ENCODE measurements around the gene OR6S1.

Gene OR6S1

DNA sequence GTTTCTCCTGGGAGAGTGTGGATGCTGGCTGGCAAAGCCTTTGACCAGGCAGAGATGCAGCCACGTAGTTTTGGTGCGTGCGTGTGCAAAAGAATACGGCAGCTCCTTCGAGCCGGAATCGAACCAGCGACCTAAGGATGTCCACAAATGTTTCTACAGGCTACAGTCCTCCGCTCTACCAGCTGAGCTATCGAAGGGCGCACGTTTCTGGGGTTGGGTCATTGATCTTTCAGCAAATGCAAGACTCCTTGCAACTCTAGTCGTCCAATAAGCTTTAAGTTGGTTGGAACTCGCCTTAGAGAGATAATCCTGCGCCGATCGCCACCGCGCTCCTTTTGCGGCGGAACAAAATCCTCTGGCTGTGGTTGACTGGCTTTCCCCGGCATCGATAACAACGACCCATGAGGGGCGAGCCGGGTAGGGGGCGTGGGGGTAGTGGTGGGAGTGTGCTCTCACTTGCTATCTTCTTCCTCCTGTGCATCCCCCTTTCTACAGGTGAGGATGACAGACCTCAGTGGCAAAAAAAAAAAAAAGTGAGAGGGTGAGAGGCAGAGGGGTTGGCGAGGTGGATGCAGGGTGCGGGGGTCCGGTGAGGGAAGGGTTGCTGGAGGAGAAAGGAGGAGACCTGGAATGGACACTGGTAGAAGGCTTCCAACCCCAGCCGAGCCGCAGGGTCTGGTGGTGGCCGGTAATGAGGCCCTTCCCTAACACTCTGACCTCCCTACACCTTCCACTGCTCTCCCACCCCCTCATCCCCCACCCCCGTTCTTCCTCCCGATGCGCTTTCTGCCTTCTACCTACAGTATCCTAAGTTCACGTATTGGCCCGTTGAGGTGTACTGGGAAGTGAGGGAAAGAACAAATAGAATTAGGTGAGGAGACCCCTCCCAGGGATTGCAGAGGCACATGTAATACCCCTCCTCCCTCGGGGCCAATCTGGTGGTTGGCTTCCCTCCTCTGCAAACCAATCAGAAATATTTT lies 11.8 kb upstream of the OR6S1 start (continued):
- no peak for TF ChIP-seq ZNF555 (tag by site-specific recombination; conservative IDR thresholded peaks at IDR 0.05)
- TF ChIP-seq ZBTB8A (tag by site-specific recombination; IDR thresholded peaks at IDR 0.05), result peak; percentile 93
- TF ChIP-seq ZNF350 (tag by site-specific recombination; IDR thresholded peaks at IDR 0.05), result no peak
- peak; percentile 44; the same call in 1 of the 2 replicates for TF ChIP-seq ZNF366 (tag by site-specific recombination; conservative IDR thresholded peaks at IDR 0.05)
- no peak for TF ChIP-seq ZNF473 (tag by site-specific recombination; IDR thresholded peaks at IDR 0.05)
- TF ChIP-seq, protein P1, sequence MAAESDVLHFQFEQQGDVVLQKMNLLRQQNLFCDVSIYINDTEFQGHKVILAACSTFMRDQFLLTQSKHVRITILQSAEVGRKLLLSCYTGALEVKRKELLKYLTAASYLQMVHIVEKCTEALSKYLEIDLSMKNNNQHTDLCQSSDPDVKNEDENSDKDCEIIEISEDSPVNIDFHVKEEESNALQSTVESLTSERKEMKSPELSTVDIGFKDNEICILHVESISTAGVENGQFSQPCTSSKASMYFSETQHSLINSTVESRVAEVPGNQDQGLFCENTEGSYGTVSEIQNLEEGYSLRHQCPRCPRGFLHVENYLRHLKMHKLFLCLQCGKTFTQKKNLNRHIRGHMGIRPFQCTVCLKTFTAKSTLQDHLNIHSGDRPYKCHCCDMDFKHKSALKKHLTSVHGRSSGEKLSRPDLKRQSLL (tag by site-specific recombination; IDR thresholded peaks at IDR 0.05), result 0 out of 2 replicates have a peak, but pooled peaks have one; percentile 14
- TF ChIP-seq, protein P2, sequence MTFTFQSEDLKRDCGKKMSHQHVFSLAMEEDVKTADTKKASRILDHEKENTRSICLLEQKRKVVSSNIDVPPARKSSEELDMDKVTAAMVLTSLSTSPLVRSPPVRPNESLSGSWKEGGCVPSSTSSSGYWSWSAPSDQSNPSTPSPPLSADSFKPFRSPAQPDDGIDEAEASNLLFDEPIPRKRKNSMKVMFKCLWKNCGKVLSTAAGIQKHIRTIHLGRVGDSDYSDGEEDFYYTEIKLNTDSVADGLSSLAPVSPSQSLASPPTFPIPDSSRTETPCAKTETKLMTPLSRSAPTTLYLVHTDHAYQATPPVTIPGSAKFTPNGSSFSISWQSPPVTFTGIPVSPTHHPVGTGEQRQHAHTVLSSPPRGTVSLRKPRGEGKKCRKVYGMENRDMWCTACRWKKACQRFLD (tag by site-specific recombination; IDR thresholded peaks at IDR 0.05), result no peak
- no peak for TF ChIP-seq ZNF184 (tag by site-specific recombination; IDR thresholded peaks at IDR 0.05)
- TF ChIP-seq, protein P3, sequence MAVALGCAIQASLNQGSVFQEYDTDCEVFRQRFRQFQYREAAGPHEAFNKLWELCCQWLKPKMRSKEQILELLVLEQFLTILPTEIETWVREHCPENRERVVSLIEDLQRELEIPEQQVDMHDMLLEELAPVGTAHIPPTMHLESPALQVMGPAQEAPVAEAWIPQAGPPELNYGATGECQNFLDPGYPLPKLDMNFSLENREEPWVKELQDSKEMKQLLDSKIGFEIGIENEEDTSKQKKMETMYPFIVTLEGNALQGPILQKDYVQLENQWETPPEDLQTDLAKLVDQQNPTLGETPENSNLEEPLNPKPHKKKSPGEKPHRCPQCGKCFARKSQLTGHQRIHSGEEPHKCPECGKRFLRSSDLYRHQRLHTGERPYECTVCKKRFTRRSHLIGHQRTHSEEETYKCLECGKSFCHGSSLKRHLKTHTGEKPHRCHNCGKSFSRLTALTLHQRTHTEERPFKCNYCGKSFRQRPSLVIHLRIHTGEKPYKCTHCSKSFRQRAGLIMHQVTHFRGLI (tag by site-specific recombination; IDR thresholded peaks at IDR 0.05), result peak; percentile 25; the same call in 1 of the 2 replicates
- TF ChIP-seq EGR2 (tag by site-specific recombination; IDR thresholded peaks at IDR 0.05; ENCODE audit: low read depth), result peak; percentile 37; the same call in 1 of the 2 replicates
- TF ChIP-seq MZF1 (tag by site-specific recombination; IDR thresholded peaks at IDR 0.05; ENCODE audit: borderline replicate concordance), result no peak
- TF ChIP-seq, protein P4, sequence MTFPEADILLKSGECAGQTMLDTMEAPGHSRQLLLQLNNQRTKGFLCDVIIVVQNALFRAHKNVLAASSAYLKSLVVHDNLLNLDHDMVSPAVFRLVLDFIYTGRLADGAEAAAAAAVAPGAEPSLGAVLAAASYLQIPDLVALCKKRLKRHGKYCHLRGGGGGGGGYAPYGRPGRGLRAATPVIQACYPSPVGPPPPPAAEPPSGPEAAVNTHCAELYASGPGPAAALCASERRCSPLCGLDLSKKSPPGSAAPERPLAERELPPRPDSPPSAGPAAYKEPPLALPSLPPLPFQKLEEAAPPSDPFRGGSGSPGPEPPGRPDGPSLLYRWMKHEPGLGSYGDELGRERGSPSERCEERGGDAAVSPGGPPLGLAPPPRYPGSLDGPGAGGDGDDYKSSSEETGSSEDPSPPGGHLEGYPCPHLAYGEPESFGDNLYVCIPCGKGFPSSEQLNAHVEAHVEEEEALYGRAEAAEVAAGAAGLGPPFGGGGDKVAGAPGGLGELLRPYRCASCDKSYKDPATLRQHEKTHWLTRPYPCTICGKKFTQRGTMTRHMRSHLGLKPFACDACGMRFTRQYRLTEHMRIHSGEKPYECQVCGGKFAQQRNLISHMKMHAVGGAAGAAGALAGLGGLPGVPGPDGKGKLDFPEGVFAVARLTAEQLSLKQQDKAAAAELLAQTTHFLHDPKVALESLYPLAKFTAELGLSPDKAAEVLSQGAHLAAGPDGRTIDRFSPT (tag by site-specific recombination; IDR thresholded peaks at IDR 0.05), result no peak
- TF ChIP-seq ZNF24 (tag by site-specific recombination; IDR thresholded peaks at IDR 0.05), result peak; percentile 92
- TF ChIP-seq ZNF785 (tag by site-specific recombination; IDR thresholded peaks at IDR 0.05), result 0 out of 2 replicates have a peak, but pooled peaks have one; percentile 68
- TF ChIP-seq, protein P5, sequence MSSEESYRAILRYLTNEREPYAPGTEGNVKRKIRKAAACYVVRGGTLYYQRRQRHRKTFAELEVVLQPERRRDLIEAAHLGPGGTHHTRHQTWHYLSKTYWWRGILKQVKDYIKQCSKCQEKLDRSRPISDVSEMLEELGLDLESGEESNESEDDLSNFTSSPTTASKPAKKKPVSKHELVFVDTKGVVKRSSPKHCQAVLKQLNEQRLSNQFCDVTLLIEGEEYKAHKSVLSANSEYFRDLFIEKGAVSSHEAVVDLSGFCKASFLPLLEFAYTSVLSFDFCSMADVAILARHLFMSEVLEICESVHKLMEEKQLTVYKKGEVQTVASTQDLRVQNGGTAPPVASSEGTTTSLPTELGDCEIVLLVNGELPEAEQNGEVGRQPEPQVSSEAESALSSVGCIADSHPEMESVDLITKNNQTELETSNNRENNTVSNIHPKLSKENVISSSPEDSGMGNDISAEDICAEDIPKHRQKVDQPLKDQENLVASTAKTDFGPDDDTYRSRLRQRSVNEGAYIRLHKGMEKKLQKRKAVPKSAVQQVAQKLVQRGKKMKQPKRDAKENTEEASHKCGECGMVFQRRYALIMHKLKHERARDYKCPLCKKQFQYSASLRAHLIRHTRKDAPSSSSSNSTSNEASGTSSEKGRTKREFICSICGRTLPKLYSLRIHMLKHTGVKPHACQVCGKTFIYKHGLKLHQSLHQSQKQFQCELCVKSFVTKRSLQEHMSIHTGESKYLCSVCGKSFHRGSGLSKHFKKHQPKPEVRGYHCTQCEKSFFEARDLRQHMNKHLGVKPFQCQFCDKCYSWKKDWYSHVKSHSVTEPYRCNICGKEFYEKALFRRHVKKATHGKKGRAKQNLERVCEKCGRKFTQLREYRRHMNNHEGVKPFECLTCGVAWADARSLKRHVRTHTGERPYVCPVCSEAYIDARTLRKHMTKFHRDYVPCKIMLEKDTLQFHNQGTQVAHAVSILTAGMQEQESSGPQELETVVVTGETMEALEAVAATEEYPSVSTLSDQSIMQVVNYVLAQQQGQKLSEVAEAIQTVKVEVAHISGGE (tag by site-specific recombination; conservative IDR thresholded peaks at IDR 0.05; ENCODE audit: low read depth), result no peak
- peak; percentile 94; the same call in 1 of the 2 replicates for TF ChIP-seq ZNF660 (tag by site-specific recombination; IDR thresholded peaks at IDR 0.05)
- TF ChIP-seq, protein P6, sequence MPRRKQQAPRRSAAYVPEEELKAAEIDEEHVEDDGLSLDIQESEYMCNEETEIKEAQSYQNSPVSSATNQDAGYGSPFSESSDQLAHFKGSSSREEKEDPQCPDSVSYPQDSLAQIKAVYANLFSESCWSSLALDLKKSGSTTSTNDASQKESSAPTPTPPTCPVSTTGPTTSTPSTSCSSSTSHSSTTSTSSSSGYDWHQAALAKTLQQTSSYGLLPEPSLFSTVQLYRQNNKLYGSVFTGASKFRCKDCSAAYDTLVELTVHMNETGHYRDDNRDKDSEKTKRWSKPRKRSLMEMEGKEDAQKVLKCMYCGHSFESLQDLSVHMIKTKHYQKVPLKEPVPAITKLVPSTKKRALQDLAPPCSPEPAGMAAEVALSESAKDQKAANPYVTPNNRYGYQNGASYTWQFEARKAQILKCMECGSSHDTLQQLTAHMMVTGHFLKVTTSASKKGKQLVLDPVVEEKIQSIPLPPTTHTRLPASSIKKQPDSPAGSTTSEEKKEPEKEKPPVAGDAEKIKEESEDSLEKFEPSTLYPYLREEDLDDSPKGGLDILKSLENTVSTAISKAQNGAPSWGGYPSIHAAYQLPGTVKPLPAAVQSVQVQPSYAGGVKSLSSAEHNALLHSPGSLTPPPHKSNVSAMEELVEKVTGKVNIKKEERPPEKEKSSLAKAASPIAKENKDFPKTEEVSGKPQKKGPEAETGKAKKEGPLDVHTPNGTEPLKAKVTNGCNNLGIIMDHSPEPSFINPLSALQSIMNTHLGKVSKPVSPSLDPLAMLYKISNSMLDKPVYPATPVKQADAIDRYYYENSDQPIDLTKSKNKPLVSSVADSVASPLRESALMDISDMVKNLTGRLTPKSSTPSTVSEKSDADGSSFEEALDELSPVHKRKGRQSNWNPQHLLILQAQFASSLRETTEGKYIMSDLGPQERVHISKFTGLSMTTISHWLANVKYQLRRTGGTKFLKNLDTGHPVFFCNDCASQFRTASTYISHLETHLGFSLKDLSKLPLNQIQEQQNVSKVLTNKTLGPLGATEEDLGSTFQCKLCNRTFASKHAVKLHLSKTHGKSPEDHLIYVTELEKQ (tag by site-specific recombination; IDR thresholded peaks at IDR 0.05; ENCODE audit: borderline replicate concordance), result peak; percentile 76; the same call in 1 of the 2 replicates
- no peak for TF ChIP-seq ZNF624 (tag by site-specific recombination; IDR thresholded peaks at IDR 0.05)
- TF ChIP-seq ZNF2 (tag by site-specific recombination; IDR thresholded peaks at IDR 0.05), result peak; percentile 92
- TF ChIP-seq, protein P7, sequence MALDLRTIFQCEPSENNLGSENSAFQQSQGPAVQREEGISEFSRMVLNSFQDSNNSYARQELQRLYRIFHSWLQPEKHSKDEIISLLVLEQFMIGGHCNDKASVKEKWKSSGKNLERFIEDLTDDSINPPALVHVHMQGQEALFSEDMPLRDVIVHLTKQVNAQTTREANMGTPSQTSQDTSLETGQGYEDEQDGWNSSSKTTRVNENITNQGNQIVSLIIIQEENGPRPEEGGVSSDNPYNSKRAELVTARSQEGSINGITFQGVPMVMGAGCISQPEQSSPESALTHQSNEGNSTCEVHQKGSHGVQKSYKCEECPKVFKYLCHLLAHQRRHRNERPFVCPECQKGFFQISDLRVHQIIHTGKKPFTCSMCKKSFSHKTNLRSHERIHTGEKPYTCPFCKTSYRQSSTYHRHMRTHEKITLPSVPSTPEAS (tag by site-specific recombination; IDR thresholded peaks at IDR 0.05), result peak; percentile 30; the same call in 1 of the 2 replicates
- TF ChIP-seq ZNF302 (tag by site-specific recombination; IDR thresholded peaks at IDR 0.05; ENCODE audit: low read depth), result no peak
- no peak for TF ChIP-seq ZNF600 (tag by site-specific recombination; IDR thresholded peaks at IDR 0.05)
- TF ChIP-seq YY2 (tag by site-specific recombination; IDR thresholded peaks at IDR 0.05), result no peak

Data from HEK293 (cell line).